Lower lobe of right lung (tissue), 2 donors: ENCODE measurements around the gene CD244. TPM values are rescaled to one million over a fixed set of nuclear protein-coding genes. Genes with fewer than 3 reads are reported as not detected.

Source experiments
- ATAC-seq, 2 donors: fragments of 200-7000 bp; cut with Tn5 transposase; one replicate each; pipeline ENCODE4 v1.9.1; 2020 to 2022; ENCODE audit warnings: mild to moderate bottlenecking in 2 of 2, moderate library complexity in 2 of 2
- DNase-seq: peaks from one replicate; pipeline ENCODE4 v3.0.0-alpha.2; 2020
- H3K27ac ChIP-seq: fragments of 200-600 bp; one replicate; pipeline ENCODE4 v1.8.0; 2022
- H3K27me3 ChIP-seq: fragments of 200-600 bp; one replicate; pipeline ENCODE4 v1.8.0; 2022; ENCODE audit warnings: low read depth
- H3K36me3 ChIP-seq: fragments of 200-600 bp; one replicate; pipeline ENCODE4 v1.8.0; 2022; ENCODE audit warnings: mild to moderate bottlenecking
- H3K4me1 ChIP-seq: fragments of 200-600 bp; one replicate; pipeline ENCODE4 v1.8.0; 2022
- H3K4me3 ChIP-seq: fragments of 200-600 bp; one replicate; pipeline ENCODE4 v1.8.0; 2022; ENCODE audit warnings: mild to moderate bottlenecking
- H3K9me3 ChIP-seq: fragments of 200-600 bp; one replicate; pipeline ENCODE4 v1.8.0; 2022
- CTCF ChIP-seq: fragments of 200-600 bp; IDR thresholded peaks from one replicate; pipeline ENCODE4 v1.8.0; 2022; ENCODE audit warnings: antibody characterized with exemption, mild to moderate bottlenecking
- intact Hi-C: fragments of 100-400 bp; cut with DNase I; formaldehyde crosslinking; loops from one replicate; pipeline ENCODE4 v1.11.0; 2022
- total RNA-seq: library from RNA; stranded (reverse); fragmentation: NEBNext Ultra II Directional; extraction: Animal tissue kit (Norgen Biotek cat#: 25700); gene quantifications from one replicate; pipeline ENCODE4 v1.2.1, GENCODE V29; 2021
- donor health status: DM: no; HTN: yes; CAD: no; lungs with severe emphysema.

CD244 gene
- total RNA-seq, 1 donor from 2014 or later, result 4.5 TPM

- H3K27ac ChIP-seq, result no peak overlapping the region
- H3K4me3 ChIP-seq, result no peak overlapping the region
- no peaks in the 10 kb centered on the region for H3K36me3 ChIP-seq
- H3K9me3 ChIP-seq, result no peaks in the 10 kb centered on the region
- DNase-seq (no peak), ATAC-seq (no peak)
- intact Hi-C loops, result no loop called here
- TF ChIP-seq CTCF, result no peak
- no peaks in the 10 kb centered on the region for H3K4me1 ChIP-seq
- no peaks in the 10 kb centered on the region for H3K27me3 ChIP-seq
Observed at GRCh38 chr1:160888926-160889325, 26.2 kb upstream of the CD244 start.

- H3K9me3 ChIP-seq, result no peaks in the 10 kb centered on the region
- H3K27me3 ChIP-seq, result no peaks in the 10 kb centered on the region
- no peak for DNase-seq
- H3K4me3 ChIP-seq, result no peak overlapping the region
- intact Hi-C loops, result no loop called here
- no peak for ATAC-seq
- no peak for TF ChIP-seq CTCF
- no peak overlapping the region for H3K27ac ChIP-seq
- no peaks in the 10 kb centered on the region for H3K36me3 ChIP-seq
- H3K4me1 ChIP-seq, result no peaks in the 10 kb centered on the region
Observed at GRCh38 chr1:160887071-160887470, 24.4 kb upstream of the CD244 start.

GRCh38 chr1:160885042-160885441 lies 22.4 kb upstream of the CD244 start, which contains the start of gene ITLN1:
ITLN1 (minus strand) TSS chr1:160885180; CDS start chr1:160884877, 303 bp downstream.
- Histone ChIP-seq H3K4me3 (no peak within 1 kb of the TSS), H3K27me3 (no peaks in the 10 kb centered on the region), H3K4me1 (no peaks in the 10 kb centered on the region), H3K9me3 (no peaks in the 10 kb centered on the region), H3K36me3 (no peaks in the 10 kb centered on the region), H3K27ac (no peak within 1 kb of the TSS)
- no peak for DNase-seq
- no peak for TF ChIP-seq CTCF
- intact Hi-C loops, result no loop called here
- no peak for ATAC-seq

- Histone ChIP-seq H3K27me3 (no peaks in the 10 kb centered on the region), H3K27ac (no peak overlapping the region), H3K9me3 (no peaks in the 10 kb centered on the region), H3K36me3 (no peaks in the 10 kb centered on the region), H3K4me3 (no peak overlapping the region), H3K4me1 (no peaks in the 10 kb centered on the region)
- DNase-seq (no peak), ATAC-seq (peak in 1 of 2 donors; percentile 40)
- intact Hi-C loops, result no loop called here
- no peak for TF ChIP-seq CTCF
Observed at GRCh38 chr1:160884579-160884978, 21.9 kb upstream of the CD244 start.

- Histone ChIP-seq H3K27ac (no peak overlapping the region), H3K4me3 (no peak overlapping the region), H3K27me3 (no peaks in the 10 kb centered on the region), H3K36me3 (no peaks in the 10 kb centered on the region), H3K9me3 (no peaks in the 10 kb centered on the region), H3K4me1 (no peaks in the 10 kb centered on the region)
- no peak for TF ChIP-seq CTCF
- intact Hi-C loops, result no loop called here
- ATAC-seq, result no peak
- DNase-seq, result no peak
Observed at GRCh38 chr1:160883581-160884513, 21.2 kb upstream of the CD244 start.
